ENCODE data around the gene EMID1. TPM values are rescaled to one million over a fixed set of nuclear protein-coding genes. Genes with fewer than 3 reads are reported as not detected.

Gene EMID1
- total RNA-seq, 1 experiment from 2014 or later: 1.1 TPM

DNA sequence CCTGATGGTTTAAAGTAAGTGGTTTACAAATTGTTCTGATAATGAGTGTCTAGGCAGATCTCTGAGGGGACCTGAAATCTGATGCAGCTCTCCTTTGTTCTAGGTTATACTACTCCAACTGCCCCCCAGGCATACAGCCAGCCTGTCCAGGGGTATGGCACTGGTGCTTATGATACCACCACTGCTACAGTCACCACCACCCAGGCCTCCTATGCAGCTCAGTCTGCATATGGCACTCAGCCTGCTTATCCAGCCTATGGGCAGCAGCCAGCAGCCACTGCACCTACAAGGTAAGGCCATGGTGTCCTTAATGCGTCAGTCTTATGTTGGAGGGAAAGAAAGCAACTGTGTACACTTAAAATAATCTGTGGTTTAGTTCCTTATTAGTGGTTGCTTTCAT lies 72.2 kb downstream of the EMID1 start:
- TF ChIP-seq EZH2 (IDR thresholded peaks at IDR 0.05; ENCODE audit: low read depth): no peak
- no peak for TF ChIP-seq CTCF (conservative IDR thresholded peaks at IDR 0.05)
- peaks cover 98% of the 10 kb centered on the region for H4K20me1 ChIP-seq (ENCODE audit: insufficient read depth)
- DNase-seq: no peak

GRCh38 chr22:29284196-29284595 lies 78.5 kb downstream of the EMID1 start:
- Histone ChIP-seq H3K27me3 (ENCODE audit: insufficient read depth, low read depth) (no peaks in the 10 kb centered on the region), H3F3A (ENCODE audit: insufficient read depth, low read depth) (peaks cover 51% of the 10 kb centered on the region), H3K4me3 (no peak overlapping the region), H4K20me1 (ENCODE audit: insufficient read depth) (peaks cover 96% of the 10 kb centered on the region), H3K79me2 (ENCODE audit: low read depth) (peaks cover 61% of the 10 kb centered on the region), H3K4me2 (no peak overlapping the region), H3K27ac (no peak overlapping the region), H3K9me2 (ENCODE audit: insufficient read depth) (no peaks in the 10 kb centered on the region), H3K4me1 (replicated peaks; ENCODE audit: insufficient read depth) (no peaks in the 10 kb centered on the region), H3K36me3 (ENCODE audit: low read depth) (peaks cover 67% of the 10 kb centered on the region), H2AFZ (no peak overlapping the region), H3K9me3 (ENCODE audit: insufficient read depth, low read depth) (no peaks in the 10 kb centered on the region)
- TF ChIP-seq EZH2 (IDR thresholded peaks at IDR 0.05; ENCODE audit: low read depth) (no peak), CTCF (conservative IDR thresholded peaks at IDR 0.05) (no peak)
- DNase-seq: no peak
- BruUV-seq (replicated peaks): no TSS peak
- ChIA-PET POLR2A (ENCODE audit: unreplicated experiment) (no interaction called here), CTCF (no interaction called here)
- intact Hi-C loops (cut with micrococcal nuclease; ENCODE audit: unreplicated experiment): no loop called here

More for the DNA sequence above, 72.2 kb downstream of the EMID1 start:
- Histone ChIP-seq H3F3A (ENCODE audit: insufficient read depth, low read depth) (peaks cover 72% of the 10 kb centered on the region), H3K9me3 (ENCODE audit: insufficient read depth, low read depth) (no peaks in the 10 kb centered on the region), H3K27me3 (ENCODE audit: insufficient read depth, low read depth) (no peaks in the 10 kb centered on the region), H3K9me2 (ENCODE audit: insufficient read depth) (no peaks in the 10 kb centered on the region), H3K4me3 (no peak overlapping the region), H3K79me2 (ENCODE audit: low read depth) (peaks cover 88% of the 10 kb centered on the region), H3K4me2 (no peak overlapping the region), H3K36me3 (ENCODE audit: low read depth) (peaks cover 84% of the 10 kb centered on the region), H3K27ac (no peak overlapping the region), H3K4me1 (replicated peaks; ENCODE audit: insufficient read depth) (no peaks in the 10 kb centered on the region), H2AFZ (no peak overlapping the region)
- ChIA-PET CTCF (no interaction called here), POLR2A (ENCODE audit: unreplicated experiment) (no interaction called here)
- intact Hi-C loops (cut with micrococcal nuclease; ENCODE audit: unreplicated experiment): no loop called here
- BruUV-seq (replicated peaks): no TSS peak

- Histone ChIP-seq H3K4me2 (no peak overlapping the region), H3K4me3 (no peak overlapping the region), H3K9me2 (ENCODE audit: insufficient read depth) (no peaks in the 10 kb centered on the region), H3F3A (ENCODE audit: insufficient read depth, low read depth) (peaks cover 75% of the 10 kb centered on the region), H3K4me1 (replicated peaks; ENCODE audit: insufficient read depth) (no peaks in the 10 kb centered on the region), H2AFZ (no peak overlapping the region), H3K9me3 (ENCODE audit: insufficient read depth, low read depth) (no peaks in the 10 kb centered on the region), H4K20me1 (ENCODE audit: insufficient read depth) (peaks cover 86% of the 10 kb centered on the region), H3K27me3 (ENCODE audit: insufficient read depth, low read depth) (no peaks in the 10 kb centered on the region), H3K79me2 (ENCODE audit: low read depth) (peaks cover 37% of the 10 kb centered on the region), H3K36me3 (ENCODE audit: low read depth) (peaks cover 81% of the 10 kb centered on the region), H3K27ac (no peak overlapping the region)
- no peak for DNase-seq
- TF ChIP-seq EZH2 (IDR thresholded peaks at IDR 0.05; ENCODE audit: low read depth) (no peak), CTCF (conservative IDR thresholded peaks at IDR 0.05) (no peak)
- CTCF ChIA-PET: no interaction called here
- intact Hi-C loops (cut with micrococcal nuclease; ENCODE audit: unreplicated experiment): no loop called here
- POLR2A ChIA-PET (ENCODE audit: unreplicated experiment): interaction anchor here (0.5 kb wide), 1 partner anchor 9 kb away, joined by 3 read pairs; no protein-coding TSS in a partner anchor
- no TSS peak for BruUV-seq (replicated peaks)
Observed at GRCh38 chr22:29288837-29289236, 83.1 kb downstream of the EMID1 start.

Measured in PC-9 (cell line).